ENCODE measurements around the gene ENTPD2.

GRCh38 chr9:137082222-137082924 is 28.5 kb upstream of the ENTPD2 start:
- TF ChIP-seq CTCF (IDR thresholded peaks at IDR 0.05) (no peak), POLR2A (IDR thresholded peaks at IDR 0.05) (no peak)

Measured in uterus (tissue), 2 donors.